Adipose tissue (tissue), 3 donors: ENCODE measurements around the gene IKZF2. TPM values are rescaled to one million over a fixed set of nuclear protein-coding genes. Genes with fewer than 3 reads are reported as not detected.
"Not testable (repeated sequence)": the region's sequence is repeated elsewhere in the genome, so short reads cannot be mapped to it uniquely, and the experiment has no call there.

Source experiments
- H3K27ac ChIP-seq: one replicate; pipeline ENCODE4 v1.5.1; 2013; ENCODE audit warnings: low read depth, low read length
- WGBS, 3 donors: extraction: QIAGEN DNeasy Blood & Tissue Kit; methylation state at CpG; one replicate each; pipeline ENCODE4 v1.1.7; 2013; 5-methylcytosine and 5-hydroxymethylcytosine counted together
- polyA plus RNA-seq, 3 donors: library from polyadenylated mRNA; stranded (reverse); fragments of 200-250 nt; gene quantifications; one replicate each; pipeline ENCODE4 v1.2.3, GENCODE V29; 2013
- donor health status: healthy with polysubstance abuse.
- donor health status: Bipolar disorder and iron deficiency.
- donor health status: healthy.

IKZF2 gene
- polyA plus RNA-seq, 3 donors: 0.51 to 0.90 (median 0.80) TPM

DNA sequence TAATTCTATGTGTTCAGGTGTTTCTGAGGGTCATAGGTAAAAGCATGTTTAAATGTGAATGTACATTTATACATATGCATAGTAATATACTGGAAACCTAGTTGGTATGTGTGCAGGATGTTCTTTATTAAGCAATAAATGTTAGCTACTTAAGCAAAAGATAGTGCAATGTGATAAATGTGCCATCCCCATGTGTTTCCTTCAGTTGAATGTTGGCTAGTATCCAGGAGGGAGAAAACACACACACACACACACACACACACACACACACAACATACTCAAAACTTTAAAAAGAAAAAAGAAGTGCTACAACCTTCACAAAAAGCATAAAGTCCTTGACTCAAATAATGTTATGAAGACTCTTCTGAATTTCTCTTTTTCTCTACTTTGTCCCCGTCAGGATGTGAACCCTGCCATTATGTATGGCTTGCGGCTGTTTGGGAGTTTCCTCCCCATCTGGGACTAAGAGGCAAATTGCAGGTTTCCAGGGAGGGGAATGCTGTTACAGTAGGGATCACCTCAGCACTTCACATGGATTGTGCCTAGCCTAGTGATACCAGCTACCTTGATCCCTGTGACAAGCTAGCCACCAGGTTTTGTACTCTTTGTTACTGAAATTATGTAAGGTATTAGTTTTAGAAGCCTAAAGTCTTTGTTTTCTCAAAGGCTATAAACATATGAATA lies 82.6 kb downstream of the IKZF2 start:
- H3K27ac ChIP-seq: no peak overlapping the region
- WGBS, 3 donors: 54 to 93% (median 79%) methylated on average over 2 of the region's 2 CpGs

DNA sequence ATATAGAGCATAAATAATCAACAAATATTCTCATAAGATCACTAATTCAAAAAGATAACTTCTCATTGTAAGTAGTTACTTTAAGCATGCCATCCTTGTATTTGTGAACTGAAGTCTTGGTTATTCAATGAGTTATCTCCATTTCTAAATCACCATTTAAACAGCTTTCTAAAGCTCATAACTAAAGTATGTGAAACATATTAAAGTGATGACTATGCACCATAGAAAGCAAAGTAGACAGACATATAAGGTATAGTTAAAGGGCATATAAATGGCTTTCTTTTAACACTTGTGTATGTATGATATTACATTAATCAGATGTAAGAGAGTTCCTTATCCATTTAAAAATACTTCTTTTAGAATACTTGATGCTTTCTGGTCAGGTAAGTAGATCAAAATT lies 83.5 kb downstream of the IKZF2 start:
- H3K27ac ChIP-seq: no peak overlapping the region

DNA sequence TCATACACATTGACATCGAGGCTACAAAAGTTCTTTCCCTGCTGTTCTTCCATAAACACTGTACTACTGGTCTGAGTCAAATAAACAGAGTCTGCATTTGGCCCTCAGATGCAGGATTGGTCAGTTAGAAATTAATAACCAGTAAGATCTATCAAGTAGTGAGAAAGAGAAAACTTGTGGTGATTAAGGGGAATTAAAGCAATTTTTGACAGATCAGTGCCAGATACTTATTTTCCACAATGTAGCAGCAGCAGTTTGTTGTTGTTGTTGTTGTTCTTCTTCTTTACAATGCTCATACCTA lies 85.0 kb downstream of the IKZF2 start:
- no peak overlapping the region for H3K27ac ChIP-seq
- 6 to 26% (median 13%) methylated on average over 1 of the region's 1 CpG for WGBS, 3 donors

DNA sequence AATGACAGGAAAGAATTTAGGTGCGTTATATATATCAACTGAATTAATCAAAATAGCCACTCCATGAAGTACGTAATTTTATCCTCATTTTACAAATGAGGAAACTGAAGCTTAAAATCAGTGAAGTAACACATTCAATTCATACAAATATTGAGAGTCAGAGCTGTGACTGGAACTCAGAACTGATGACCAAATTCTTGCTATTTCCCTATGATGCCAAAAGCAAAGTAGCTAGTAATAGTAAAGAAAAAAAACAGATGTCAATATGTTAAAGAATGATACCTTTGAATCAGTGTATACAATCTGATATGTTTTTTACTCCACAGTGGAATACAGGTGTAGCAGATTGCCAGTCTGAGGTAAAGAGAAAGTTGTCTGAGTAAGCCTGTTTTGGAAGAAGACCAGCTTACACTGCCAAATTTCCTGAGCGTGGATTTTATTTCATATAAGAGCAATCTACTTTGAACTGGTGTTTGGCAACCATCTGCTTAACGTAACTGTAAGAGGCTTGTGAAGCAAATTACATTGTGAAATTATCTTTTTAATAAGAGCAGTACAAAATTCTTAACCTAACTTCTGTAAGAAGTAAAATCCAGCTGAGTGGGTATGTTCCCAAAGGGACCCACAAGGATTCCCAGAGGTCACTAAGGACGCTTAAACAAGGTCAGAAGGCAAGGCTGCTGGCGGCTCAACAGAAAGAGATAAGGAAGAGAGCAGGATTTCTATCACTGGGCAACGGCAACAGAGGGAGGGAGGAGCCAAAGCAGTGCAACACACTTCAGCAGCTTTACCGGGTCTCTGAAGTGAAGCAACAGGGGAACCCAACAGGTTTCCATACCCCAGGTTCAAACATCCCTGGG lies 85.6 kb downstream of the IKZF2 start:
- 25 to 28% (median 25%) methylated on average over 8 of the region's 8 CpGs for WGBS, 3 donors
- no peak overlapping the region for H3K27ac ChIP-seq

DNA sequence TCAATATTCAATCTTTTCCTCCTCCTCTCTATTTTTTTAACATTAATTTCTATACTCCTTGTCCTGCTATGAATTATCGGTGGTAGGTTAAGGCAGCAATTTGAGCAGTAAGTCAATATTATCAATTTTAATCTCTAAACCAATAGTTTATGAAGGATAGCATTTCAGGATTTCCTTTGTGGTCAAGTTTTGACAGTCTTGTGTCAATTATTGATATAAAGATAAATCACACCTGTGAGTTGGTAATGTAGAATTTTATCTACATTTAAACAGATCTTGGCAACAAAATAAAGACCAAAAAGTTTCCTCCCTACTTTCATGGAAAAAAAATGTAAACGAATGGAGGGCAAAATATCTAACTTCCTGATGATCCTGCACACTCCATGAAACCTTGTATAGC lies 87.3 kb downstream of the IKZF2 start:
- no peak overlapping the region for H3K27ac ChIP-seq
- 73 to 80% (median 77%) methylated on average over 2 of the region's 2 CpGs for WGBS, 3 donors

DNA sequence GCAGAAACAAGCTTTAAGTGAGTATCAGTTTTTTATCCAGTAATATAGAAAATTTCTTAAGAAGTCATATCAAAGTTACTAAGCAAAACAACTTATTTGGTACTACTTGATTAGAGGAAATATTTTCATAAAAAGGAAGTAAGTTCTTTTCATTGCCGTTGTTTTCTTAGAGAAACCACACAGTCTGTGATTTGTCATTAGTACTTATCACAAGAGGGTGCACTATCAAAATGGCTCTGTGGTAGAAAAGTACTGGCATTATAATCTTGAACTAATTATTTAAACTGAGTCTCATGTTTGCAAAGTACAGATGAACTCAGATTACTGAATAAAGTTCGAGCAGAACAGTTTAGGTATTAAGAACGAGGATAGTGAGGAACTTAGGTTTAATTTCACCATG lies 93.4 kb downstream of the IKZF2 start:
- H3K27ac ChIP-seq: no peak overlapping the region
- 63 to 75% (median 70%) methylated on average over 3 of the region's 3 CpGs for WGBS, 3 donors

DNA sequence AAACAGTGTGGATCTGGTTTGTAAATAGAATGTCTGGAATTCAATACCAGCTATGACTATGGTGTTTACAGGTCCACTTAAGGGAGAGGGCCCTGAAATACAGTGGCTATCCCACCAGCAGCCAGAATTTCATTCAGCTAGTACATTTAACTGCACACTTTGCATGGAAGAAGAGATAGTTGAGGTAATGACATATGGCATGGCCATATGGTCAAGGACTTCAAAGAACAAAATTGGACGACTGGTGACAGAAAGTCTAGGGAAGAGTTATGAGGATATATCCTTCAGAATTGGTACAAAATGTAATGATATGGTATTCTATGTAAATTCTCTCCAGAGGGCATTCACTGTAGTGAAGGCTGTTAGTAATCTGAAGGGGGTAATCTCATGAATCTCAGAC lies 105.0 kb downstream of the IKZF2 start:
- H3K27ac ChIP-seq: no peak overlapping the region
- 68 to 88% (median 85%) methylated on average over 1 of the region's 1 CpG for WGBS, 3 donors

DNA sequence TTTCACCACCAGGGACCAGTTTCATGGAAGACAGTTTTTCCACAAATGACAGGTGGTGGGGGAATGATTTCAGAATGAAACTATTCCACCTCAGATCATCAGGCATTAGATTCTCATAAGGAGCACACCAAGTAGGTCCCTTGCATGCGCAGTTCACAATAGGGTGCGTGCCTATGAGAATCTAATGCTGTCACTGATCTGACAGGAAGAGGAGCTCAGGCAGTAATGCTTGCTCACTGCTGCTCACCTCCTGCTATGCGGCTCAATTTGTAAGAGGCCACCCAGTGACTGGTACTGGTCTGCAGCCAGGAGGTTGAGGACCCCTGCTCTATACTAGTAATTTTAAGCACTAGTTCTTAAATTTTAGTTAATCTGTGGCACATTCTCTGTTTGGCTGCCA lies 107.8 kb downstream of the IKZF2 start:
- no peak overlapping the region for H3K27ac ChIP-seq
- 78 to 100% (median 96%) methylated on average over 3 of the region's 3 CpGs for WGBS, 3 donors

DNA sequence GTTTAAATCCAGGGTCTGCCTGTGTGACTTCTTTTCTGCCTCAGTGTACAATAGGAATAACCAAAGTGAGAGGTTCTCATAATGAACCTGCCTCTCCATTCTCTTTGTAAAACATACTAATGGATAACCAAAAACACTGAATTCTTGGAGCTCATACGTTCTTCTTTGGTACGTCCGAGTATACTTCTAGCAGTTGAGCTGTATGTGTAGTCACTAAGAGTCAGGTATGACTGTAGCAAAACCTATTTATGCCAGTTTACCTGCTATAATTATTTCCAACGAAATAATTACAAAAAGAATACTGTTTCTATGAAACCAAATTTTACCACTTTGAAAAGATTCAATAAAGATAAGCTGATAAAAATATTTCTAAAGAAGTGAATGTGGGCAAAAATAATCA lies 109.2 kb downstream of the IKZF2 start:
- no peak overlapping the region for H3K27ac ChIP-seq
- 45 to 70% (median 46%) methylated on average over 4 of the region's 4 CpGs for WGBS, 3 donors

DNA sequence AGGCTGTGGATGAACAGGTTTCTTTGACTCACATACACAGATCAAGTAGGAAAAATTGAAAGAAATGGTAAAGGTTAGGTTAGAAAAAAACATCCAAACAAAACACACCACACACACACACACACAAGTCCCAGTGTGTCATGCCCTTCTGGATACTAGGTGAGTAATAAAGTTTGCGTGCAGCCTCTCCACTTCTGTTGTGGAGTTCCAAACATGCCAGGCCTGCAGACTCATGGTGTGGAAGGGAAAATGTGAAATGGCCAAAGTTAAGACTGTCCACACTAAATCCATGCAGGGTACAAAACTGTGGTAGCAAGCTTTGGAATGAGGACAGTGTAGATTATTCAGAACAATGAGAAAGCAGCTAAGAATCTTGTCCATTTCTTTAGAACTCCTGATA lies 114.6 kb downstream of the IKZF2 start:
- 0 to 65% (median 0%) methylated on average over 1 of the region's 1 CpG for WGBS, 3 donors
- no peak overlapping the region for H3K27ac ChIP-seq

DNA sequence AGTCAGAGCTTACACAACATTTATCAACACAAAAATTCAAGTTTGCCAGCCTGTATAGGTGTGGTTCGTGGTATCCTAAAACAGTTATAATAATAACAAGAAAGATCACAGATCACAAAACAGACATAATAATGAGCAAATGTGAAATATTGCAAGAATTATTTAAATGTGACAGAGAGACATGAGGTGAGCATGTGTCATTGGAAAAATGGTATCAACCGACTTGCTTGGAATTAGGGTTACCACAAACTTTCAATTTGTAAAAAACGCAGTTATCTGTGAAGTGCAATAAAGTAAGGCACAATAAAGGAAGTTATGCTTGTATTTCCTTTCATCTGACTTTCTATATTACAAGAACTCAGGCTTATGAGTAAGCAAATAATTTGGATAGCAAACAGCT lies 116.8 kb downstream of the IKZF2 start:
- 53 to 82% (median 75%) methylated on average over 3 of the region's 3 CpGs for WGBS, 3 donors
- no peak overlapping the region for H3K27ac ChIP-seq

DNA sequence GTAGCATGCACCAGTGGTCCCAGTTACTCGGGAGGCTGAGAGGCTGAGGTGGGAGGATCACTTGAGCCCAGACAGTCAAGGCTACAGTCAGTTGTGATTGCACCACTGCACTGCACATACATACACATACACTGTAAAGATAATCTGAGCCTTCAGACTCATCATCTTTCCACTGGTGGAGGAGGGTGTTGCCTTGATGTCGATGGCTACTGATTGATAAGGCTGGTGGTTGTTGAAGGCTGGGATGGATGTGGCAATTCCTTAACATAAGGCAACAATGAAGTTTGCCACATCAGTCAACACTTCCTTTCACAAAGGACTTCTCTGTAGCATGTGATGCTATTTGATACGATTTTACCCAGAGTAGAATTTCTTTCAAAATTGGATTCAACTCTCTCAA lies 118.8 kb downstream of the IKZF2 start:
- no peak overlapping the region for H3K27ac ChIP-seq
- WGBS, 3 donors: 63 to 87% (median 84%) methylated on average over 3 of the region's 3 CpGs

DNA sequence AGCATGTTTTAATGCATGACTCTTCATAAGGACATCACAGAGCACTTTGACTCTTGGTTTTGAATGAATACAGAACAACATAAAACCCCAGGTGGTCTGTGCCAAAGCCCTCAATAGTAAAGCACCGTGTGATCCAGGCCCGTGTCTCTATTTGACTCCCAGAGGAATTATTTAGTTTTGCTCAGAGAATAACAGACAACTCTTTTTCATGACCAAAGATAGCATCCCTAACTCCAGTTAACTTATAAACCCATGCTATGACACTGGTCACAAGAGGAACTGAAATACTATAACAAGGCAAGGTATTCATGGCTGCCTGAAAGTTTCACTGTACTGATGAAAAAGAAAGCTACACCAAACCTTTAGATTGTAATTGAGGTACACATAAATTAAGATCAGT lies 128.4 kb downstream of the IKZF2 start:
- no peak overlapping the region for H3K27ac ChIP-seq
- 41 to 78% (median 57%) methylated on average over 2 of the region's 2 CpGs for WGBS, 3 donors

DNA sequence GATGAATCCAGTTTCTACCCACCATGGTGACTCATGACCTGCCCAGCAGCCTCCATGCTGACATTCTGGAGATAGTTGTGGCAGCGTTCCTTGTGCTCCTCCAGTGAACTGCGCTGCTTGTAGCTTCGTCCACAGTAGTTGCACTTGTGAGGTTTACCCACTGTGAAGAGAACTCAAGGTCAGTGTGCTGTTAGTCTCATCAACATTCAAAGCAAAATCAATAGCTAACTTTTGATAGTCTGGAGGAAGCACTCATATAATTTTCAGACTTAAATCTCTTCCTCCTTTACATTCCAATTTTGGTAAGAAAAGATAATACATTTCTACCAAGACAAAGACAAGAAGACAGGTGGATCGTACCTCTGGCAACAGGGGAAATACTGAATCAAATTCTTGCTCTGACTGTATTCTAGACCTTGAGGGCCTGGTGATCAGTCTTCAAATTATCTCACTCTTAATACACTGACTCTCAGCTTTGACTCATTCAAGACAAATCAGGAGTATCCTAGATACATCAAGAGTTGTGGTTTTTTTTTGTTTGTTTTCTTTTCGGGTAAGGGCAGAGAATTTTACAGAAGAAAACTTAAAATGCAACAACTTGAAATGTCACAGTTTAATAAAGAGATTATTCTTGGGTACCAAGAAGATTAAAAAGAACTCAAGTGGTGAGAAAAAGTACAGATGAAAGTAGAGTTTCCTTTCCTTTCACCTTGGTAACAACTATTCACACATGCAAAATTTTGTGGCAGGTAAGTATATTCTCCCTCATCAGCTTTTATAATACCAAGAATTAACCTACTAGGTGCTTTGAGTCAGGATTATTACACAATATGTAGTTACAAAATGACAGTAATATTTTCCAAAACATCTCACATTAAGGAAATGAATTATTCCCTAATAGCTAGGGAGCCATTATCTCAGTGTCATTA lies 129.2 kb downstream of the IKZF2 start:
- no peak overlapping the region for H3K27ac ChIP-seq
- 62 to 87% (median 85%) methylated on average over 5 of the region's 5 CpGs for WGBS, 3 donors

DNA sequence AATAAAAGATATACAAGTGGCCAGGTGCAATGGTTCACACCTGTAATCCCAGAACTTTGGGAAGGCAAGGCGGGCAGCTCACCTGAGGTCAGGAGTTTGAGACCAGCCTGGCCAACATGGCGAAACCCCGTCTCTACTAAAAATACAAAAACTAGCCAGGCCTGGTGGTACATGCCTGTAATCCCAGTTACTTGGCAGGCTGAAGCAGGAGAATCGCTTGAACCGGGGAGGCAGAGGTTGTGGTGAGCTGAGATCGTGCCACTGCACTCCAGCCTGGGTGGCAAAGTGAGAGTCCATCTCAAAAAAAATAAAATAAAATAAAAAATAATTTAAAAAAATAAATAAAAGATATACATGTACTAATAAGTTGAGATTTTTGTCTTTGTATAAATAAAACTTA lies 130.5 kb downstream of the IKZF2 start:
- H3K27ac ChIP-seq: not testable (repeated sequence)
- WGBS, 3 donors: 95 to 99% (median 95%) methylated on average over 6 of the region's 6 CpGs

DNA sequence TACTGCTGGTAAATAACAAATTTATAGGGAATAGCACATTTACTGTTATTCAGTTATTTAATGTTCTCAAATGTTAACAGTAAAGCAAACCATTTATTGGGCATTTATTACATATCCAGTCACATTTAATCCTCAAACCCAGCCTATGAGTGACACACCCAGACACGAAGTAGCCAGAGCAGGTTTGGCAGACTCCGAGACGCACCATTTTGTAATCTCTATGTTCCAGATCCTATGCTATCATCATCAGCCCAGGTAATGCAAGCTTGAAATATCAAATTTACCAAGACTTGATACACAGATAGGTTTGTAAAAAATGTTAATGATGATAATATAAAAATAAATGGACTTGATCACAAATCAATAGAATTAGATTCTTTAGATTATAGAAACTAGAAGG lies 131.1 kb downstream of the IKZF2 start:
- no peak overlapping the region for H3K27ac ChIP-seq
- 89 to 96% (median 93%) methylated on average over 3 of the region's 3 CpGs for WGBS, 3 donors

DNA sequence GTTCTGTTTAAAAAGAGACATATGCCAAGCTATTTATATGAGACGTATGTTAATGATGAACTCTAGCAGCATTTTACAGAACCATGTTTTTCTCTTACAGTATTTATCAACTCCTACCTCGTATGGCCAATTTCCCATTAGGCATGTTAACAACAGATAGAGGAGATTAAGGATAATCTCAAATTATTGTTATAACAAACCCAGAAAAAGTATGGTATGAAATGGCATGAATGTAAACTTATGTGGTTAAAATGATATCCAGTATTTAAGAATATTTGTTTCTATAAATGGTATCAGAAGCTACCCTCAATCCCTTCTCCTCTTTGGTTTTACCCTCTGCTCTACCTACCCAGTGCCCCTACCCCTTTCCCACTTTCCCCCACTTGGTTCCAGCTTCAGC lies 132.0 kb downstream of the IKZF2 start:
- WGBS, 3 donors: 86 to 89% (median 88%) methylated on average over 2 of the region's 2 CpGs
- H3K27ac ChIP-seq: no peak overlapping the region

DNA sequence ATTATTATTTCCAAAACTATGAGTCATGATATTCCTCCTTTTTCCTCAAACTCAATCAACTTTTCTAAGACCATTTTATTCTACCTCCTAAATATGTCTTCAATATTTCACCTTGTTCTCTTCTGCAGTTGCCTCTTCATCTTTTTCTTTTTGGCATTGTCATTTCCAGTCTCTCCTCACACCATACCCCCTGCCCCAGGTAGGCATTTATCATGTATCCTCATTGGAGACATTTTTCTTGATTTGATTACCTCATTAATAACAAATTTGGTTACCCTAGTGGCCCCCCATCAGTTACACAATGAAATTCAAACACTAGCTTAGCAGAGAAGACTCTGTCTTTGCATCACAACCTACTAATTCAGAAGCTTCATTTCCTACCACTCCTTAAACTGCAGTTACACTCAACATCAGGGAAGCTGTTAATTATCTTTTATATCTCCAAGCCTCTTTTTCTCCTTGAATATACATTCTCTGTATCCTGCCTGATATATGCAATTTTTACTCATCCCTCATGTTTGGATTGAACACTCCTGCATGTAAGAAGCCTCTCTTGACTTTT lies 133.0 kb downstream of the IKZF2 start:
- no peak overlapping the region for H3K27ac ChIP-seq

DNA sequence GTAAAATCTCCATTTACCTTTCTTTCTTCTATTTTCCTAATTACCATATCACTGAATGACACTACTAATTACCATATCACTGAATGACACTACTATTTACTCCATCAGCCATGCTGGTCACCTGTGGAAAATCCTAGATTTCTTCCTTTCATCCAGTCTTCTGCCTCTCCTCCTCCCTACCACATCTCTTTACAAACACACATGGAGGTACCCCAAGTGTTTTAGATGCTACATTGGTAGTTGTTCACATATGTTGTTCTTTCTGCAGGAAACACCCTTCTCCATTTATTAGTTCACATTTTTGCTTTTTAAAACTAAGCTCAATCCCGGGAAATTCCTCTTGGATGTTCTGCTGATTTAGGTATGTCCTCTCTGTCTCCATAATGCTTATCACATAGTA lies 134.0 kb downstream of the IKZF2 start:
- WGBS, 3 donors: 89 to 95% (median 94%) methylated on average over 1 of the region's 1 CpG
- no peak overlapping the region for H3K27ac ChIP-seq
